ENCODE data around the gene GFY.

GFY gene

GRCh38 chr19:49468199-49468598 lies 43.0 kb downstream of the GFY start:
- POLR2A ChIA-PET, result no interaction called here
- H3K9me3 ChIP-seq (ENCODE audit: control insufficient read depth, insufficient read depth, low read depth, low read length), result no peaks in the 10 kb centered on the region
- peaks cover 6 to 13% of the 10 kb centered on the region in 2 experiments; a peak in 2 of 3 replicates for H3K36me3 ChIP-seq (ENCODE audit: control insufficient read depth in 2 of 2, insufficient read depth in 1 of 2, low read length in 2 of 2)
- TF ChIP-seq KLF17 (tag by site-specific recombination; IDR thresholded peaks at IDR 0.05) (no peak), ZNF114 (tag by site-specific recombination; IDR thresholded peaks at IDR 0.05) (no peak), OSR2 (tag by site-specific recombination; IDR thresholded peaks at IDR 0.05) (no peak), ZNF37A (tag by site-specific recombination; IDR thresholded peaks at IDR 0.05) (no peak), ZNF112 (tag by site-specific recombination; IDR thresholded peaks at IDR 0.05) (no peak), ZIC2 (tag by site-specific recombination; IDR thresholded peaks at IDR 0.05) (no peak), ZNF133 (tag by site-specific recombination; IDR thresholded peaks at IDR 0.05) (no peak), KLF10 (tag by site-specific recombination; IDR thresholded peaks at IDR 0.05) (no peak), ZNF585B (tag by site-specific recombination; IDR thresholded peaks at IDR 0.05) (no peak), ZNF416 (tag by site-specific recombination; IDR thresholded peaks at IDR 0.05) (no peak), SP2 (tag by site-specific recombination; IDR thresholded peaks at IDR 0.05) (no peak), ZEB2 (tag by site-specific recombination; IDR thresholded peaks at IDR 0.05) (no peak), ZNF776 (tag by site-specific recombination; IDR thresholded peaks at IDR 0.05; ENCODE audit: borderline replicate concordance) (no peak), ZNF121 (tag by site-specific recombination; IDR thresholded peaks at IDR 0.05) (no peak)
- TF ChIP-seq, protein P1, sequence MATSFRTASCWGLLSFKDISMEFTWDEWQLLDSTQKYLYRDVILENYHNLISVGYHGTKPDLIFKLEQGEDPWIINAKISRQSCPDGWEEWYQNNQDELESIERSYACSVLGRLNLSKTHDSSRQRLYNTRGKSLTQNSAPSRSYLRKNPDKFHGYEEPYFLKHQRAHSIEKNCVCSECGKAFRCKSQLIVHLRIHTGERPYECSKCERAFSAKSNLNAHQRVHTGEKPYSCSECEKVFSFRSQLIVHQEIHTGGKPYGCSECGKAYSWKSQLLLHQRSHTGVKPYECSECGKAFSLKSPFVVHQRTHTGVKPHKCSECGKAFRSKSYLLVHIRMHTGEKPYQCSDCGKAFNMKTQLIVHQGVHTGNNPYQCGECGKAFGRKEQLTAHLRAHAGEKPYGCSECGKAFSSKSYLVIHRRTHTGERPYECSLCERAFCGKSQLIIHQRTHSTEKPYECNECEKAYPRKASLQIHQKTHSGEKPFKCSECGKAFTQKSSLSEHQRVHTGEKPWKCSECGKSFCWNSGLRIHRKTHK (tag by site-specific recombination; IDR thresholded peaks at IDR 0.05), result no peak
- TF ChIP-seq, protein P2, sequence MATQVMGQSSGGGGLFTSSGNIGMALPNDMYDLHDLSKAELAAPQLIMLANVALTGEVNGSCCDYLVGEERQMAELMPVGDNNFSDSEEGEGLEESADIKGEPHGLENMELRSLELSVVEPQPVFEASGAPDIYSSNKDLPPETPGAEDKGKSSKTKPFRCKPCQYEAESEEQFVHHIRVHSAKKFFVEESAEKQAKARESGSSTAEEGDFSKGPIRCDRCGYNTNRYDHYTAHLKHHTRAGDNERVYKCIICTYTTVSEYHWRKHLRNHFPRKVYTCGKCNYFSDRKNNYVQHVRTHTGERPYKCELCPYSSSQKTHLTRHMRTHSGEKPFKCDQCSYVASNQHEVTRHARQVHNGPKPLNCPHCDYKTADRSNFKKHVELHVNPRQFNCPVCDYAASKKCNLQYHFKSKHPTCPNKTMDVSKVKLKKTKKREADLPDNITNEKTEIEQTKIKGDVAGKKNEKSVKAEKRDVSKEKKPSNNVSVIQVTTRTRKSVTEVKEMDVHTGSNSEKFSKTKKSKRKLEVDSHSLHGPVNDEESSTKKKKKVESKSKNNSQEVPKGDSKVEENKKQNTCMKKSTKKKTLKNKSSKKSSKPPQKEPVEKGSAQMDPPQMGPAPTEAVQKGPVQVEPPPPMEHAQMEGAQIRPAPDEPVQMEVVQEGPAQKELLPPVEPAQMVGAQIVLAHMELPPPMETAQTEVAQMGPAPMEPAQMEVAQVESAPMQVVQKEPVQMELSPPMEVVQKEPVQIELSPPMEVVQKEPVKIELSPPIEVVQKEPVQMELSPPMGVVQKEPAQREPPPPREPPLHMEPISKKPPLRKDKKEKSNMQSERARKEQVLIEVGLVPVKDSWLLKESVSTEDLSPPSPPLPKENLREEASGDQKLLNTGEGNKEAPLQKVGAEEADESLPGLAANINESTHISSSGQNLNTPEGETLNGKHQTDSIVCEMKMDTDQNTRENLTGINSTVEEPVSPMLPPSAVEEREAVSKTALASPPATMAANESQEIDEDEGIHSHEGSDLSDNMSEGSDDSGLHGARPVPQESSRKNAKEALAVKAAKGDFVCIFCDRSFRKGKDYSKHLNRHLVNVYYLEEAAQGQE (tag by site-specific recombination; IDR thresholded peaks at IDR 0.05), result no peak
- CTCF ChIA-PET, result no interaction called here
- H3K4me3 ChIP-seq (ENCODE audit: low read depth, low read length), result no peak overlapping the region
- peak overlapping the region; percentile 40; the same call in 1 of the 2 replicates for H3K27ac ChIP-seq (ENCODE audit: extremely low read depth, low read depth, low read length)
- H3K4me1 ChIP-seq (ENCODE audit: control insufficient read depth, insufficient read depth, low read length), result 0 out of 2 replicates have a peak, but pooled peaks cover 5% of the 10 kb centered on the region

GRCh38 chr19:49468746-49469447 lies 43.7 kb downstream of the GFY start:
- H3K27ac ChIP-seq (ENCODE audit: extremely low read depth, low read depth, low read length), result peak overlapping the region; percentile 40; the same call in 1 of the 2 replicates
- TF ChIP-seq ZNF19 (tag by site-specific recombination; IDR thresholded peaks at IDR 0.05; ENCODE audit: low read depth) (no peak), GLIS2 (tag by site-specific recombination; IDR thresholded peaks at IDR 0.05) (peak; percentile 31; the same call in 1 of the 2 replicates), ZFHX2 (tag by site-specific recombination; conservative IDR thresholded peaks at IDR 0.05) (no peak), ZNF473 (tag by site-specific recombination; IDR thresholded peaks at IDR 0.05) (no peak), KLF9 (tag by site-specific recombination; IDR thresholded peaks at IDR 0.05; ENCODE audit: low read depth) (0 out of 2 replicates have a peak, but pooled peaks have one; percentile 21), ZNF335 (tag by site-specific recombination; conservative IDR thresholded peaks at IDR 0.05) (peak; percentile 83), OSR2 (tag by site-specific recombination; IDR thresholded peaks at IDR 0.05) (peak; percentile 58; the same call in 1 of the 2 replicates), ZNF670 (tag by site-specific recombination; IDR thresholded peaks at IDR 0.05; ENCODE audit: low read depth) (no peak), KLF7 (tag by site-specific recombination; IDR thresholded peaks at IDR 0.05; ENCODE audit: borderline replicate concordance) (peak; percentile 50; the same call in 1 of the 2 replicates), ZXDB (tag by site-specific recombination; IDR thresholded peaks at IDR 0.05) (peak; percentile 74), ZNF571 (tag by site-specific recombination; IDR thresholded peaks at IDR 0.05) (no peak), SP3 (tag by site-specific recombination; IDR thresholded peaks at IDR 0.05) (peak; percentile 50; the same call in 1 of the 2 replicates)
- TF ChIP-seq, protein P3, sequence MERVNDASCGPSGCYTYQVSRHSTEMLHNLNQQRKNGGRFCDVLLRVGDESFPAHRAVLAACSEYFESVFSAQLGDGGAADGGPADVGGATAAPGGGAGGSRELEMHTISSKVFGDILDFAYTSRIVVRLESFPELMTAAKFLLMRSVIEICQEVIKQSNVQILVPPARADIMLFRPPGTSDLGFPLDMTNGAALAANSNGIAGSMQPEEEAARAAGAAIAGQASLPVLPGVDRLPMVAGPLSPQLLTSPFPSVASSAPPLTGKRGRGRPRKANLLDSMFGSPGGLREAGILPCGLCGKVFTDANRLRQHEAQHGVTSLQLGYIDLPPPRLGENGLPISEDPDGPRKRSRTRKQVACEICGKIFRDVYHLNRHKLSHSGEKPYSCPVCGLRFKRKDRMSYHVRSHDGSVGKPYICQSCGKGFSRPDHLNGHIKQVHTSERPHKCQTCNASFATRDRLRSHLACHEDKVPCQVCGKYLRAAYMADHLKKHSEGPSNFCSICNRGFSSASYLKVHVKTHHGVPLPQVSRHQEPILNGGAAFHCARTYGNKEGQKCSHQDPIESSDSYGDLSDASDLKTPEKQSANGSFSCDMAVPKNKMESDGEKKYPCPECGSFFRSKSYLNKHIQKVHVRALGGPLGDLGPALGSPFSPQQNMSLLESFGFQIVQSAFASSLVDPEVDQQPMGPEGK (tag by site-specific recombination; IDR thresholded peaks at IDR 0.05), result peak; percentile 33; the same call in 1 of the 2 replicates

More at GRCh38 chr19:49468746-49469447, 43.7 kb downstream of the GFY start:
- H3K36me3 ChIP-seq (ENCODE audit: control insufficient read depth in 2 of 2, insufficient read depth in 1 of 2, low read length in 2 of 2), result peaks cover 6 to 13% of the 10 kb centered on the region in 2 experiments; a peak in 2 of 3 replicates
- no peaks in the 10 kb centered on the region for H3K9me3 ChIP-seq (ENCODE audit: control insufficient read depth, insufficient read depth, low read depth, low read length)
- ChIA-PET POLR2A (interaction anchor here (1.2 to 1.3 kb wide), 2 partner anchors 15 to 27 kb away, joined by 3 to 11 read pairs; partner anchors contain the start of genes ALDH16A1 and RPS11), CTCF (interaction anchor here (1.2 kb wide), 1 partner anchor 78 kb away, joined by 3 read pairs; no protein-coding TSS in a partner anchor)
- no peak overlapping the region for H3K4me3 ChIP-seq (ENCODE audit: low read depth, low read length)
- H3K4me1 ChIP-seq (ENCODE audit: control insufficient read depth, insufficient read depth, low read length), result 0 out of 2 replicates have a peak, but pooled peaks cover 5% of the 10 kb centered on the region
